Mammary epithelial cell (primary cell): Measurements from ENCODE around the gene MYL5.

ENCODE experiments used
- EZH2 ChIP-seq: IDR thresholded peaks from 2 replicates; pipeline ENCODE4 v1.6.1; 2012; ENCODE audit warnings: low read length, inconsistent platforms, borderline replicate concordance
- TF ChIP-seq, protein P1 (sequence below), 2 donors: IDR thresholded peaks in 1 of 2; conservative IDR thresholded peaks in 1 of 2; 2 replicates each; pipeline ENCODE4 v1.5.1; 2011 to 2012; ENCODE audit warnings: inconsistent platforms in 2 of 2, low read length in 2 of 2, mild to moderate bottlenecking in 2 of 2, control low read depth in 1 of 2, low read depth in 1 of 2; ENCODE audit not compliant: insufficient read depth in 1 of 2; ENCODE audit errors: extremely low read depth in 1 of 2

DNA sequence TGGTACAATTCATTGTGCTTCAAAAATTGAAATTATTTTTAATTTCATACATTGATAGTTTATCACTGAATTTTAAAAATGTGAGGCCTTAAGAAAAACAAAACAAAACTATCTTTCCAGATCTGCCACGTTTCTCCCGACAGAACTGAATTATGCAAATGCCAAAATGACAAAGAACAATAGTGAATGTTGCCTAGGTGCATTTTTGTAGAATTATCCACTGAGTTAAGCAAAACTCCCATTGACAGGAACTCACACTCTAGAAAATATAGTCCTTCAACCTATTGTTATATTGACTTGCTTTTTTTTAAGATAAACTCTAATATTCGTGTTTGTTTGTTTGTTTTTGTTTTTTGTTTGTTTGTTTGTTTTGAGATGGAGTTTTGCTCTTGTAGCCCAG is 37.8 kb downstream of the MYL5 start:
- TF ChIP-seq EZH2 = no peak
- TF ChIP-seq, protein P1, sequence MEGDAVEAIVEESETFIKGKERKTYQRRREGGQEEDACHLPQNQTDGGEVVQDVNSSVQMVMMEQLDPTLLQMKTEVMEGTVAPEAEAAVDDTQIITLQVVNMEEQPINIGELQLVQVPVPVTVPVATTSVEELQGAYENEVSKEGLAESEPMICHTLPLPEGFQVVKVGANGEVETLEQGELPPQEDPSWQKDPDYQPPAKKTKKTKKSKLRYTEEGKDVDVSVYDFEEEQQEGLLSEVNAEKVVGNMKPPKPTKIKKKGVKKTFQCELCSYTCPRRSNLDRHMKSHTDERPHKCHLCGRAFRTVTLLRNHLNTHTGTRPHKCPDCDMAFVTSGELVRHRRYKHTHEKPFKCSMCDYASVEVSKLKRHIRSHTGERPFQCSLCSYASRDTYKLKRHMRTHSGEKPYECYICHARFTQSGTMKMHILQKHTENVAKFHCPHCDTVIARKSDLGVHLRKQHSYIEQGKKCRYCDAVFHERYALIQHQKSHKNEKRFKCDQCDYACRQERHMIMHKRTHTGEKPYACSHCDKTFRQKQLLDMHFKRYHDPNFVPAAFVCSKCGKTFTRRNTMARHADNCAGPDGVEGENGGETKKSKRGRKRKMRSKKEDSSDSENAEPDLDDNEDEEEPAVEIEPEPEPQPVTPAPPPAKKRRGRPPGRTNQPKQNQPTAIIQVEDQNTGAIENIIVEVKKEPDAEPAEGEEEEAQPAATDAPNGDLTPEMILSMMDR (conservative IDR thresholded peaks at IDR 0.05 in 1 of 2, IDR thresholded peaks at IDR 0.05 in 1 of 2; ENCODE audit: extremely low read depth in 1 of 2, insufficient read depth in 1 of 2, low read depth in 1 of 2, low read length in 2 of 2) = no peak
